ENCODE data around the gene LMCD1. TPM values are rescaled to one million over a fixed set of nuclear protein-coding genes. Genes with fewer than 3 reads are reported as not detected.

Gene LMCD1
- total RNA-seq, 2 experiments from 2014 or later = 2.1 to 2.2 TPM

DNA sequence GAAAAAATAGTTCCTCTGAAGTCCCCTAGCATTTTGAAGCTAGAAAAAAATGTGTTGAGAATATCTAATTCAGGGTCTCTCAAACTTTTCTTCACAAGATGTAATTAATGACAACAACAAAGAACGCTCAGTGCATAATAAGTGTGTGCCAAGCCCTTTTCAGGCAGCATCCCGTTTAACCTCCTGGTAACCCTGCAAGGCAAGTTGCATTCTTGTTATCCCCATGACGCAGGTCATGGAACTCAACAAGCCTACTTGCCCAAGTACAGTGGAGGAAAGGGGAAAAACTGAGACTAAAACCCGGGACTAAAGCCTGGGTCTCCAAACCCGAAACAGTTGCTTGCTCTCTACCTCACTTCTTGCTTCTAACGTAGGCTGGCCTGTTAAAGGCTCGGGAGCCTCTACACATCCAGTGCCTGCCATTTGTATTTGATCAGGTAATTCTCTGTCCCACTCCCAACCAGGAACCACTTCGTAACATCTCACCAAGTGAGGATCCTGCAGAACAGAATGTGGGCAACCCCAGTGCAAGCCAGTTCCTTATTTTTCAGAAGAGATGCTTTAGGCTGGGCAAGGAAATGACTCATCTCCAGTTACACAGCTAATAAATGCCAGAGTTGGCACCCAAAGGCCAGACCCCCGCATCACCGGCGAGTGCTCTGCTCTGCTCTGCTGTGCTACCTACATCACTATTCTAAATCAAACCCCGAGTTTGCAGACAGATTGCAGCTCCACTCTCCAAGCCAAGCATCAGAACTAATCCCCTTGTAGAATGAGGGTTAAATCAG, 28.3 kb downstream of the LMCD1 start:
- ChIA-PET POLR2A (no interaction called here), CTCF (no interaction called here)
- Mint-ChIP-seq H3K4me3 (no peak overlapping the region), H3K9me3 (no peaks in the 10 kb centered on the region), H3K27ac (no peak overlapping the region), H3K36me3 (ENCODE audit: low read depth) (no peaks in the 10 kb centered on the region), H3K27me3 (peaks cover 5% of the 10 kb centered on the region), H3K4me1 (ENCODE audit: low read depth) (no peaks in the 10 kb centered on the region)
- intact Hi-C loops (cut with micrococcal nuclease) = no loop called here
- DNase-seq (no peak), ATAC-seq (no peak)
- TF ChIP-seq, protein P1, sequence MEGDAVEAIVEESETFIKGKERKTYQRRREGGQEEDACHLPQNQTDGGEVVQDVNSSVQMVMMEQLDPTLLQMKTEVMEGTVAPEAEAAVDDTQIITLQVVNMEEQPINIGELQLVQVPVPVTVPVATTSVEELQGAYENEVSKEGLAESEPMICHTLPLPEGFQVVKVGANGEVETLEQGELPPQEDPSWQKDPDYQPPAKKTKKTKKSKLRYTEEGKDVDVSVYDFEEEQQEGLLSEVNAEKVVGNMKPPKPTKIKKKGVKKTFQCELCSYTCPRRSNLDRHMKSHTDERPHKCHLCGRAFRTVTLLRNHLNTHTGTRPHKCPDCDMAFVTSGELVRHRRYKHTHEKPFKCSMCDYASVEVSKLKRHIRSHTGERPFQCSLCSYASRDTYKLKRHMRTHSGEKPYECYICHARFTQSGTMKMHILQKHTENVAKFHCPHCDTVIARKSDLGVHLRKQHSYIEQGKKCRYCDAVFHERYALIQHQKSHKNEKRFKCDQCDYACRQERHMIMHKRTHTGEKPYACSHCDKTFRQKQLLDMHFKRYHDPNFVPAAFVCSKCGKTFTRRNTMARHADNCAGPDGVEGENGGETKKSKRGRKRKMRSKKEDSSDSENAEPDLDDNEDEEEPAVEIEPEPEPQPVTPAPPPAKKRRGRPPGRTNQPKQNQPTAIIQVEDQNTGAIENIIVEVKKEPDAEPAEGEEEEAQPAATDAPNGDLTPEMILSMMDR (IDR thresholded peaks at IDR 0.05) = no peak

DNA sequence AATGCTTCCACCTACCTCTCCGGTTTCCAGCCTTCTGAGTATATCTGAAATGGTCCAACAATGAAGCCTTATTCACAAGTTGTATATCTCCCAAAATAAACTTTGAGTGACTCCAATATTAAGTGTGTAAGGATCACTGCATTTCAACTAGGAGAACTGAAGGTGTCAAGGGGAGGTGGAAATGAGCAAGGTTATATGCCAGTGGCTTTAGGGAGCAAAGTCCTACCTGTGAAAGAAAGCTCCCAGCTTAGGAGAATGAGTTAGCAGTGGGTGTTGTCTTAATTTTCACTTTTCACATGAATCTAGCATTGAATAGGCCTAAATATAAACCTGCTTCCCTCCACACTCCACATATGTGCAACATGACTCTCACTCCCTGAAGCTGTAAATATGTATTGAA, 29.0 kb downstream of the LMCD1 start:
- intact Hi-C loops (cut with micrococcal nuclease) = no loop called here
- DNase-seq = no peak
- ChIA-PET POLR2A (no interaction called here), CTCF (no interaction called here)
- Mint-ChIP-seq H3K9me3 (no peaks in the 10 kb centered on the region), H3K36me3 (ENCODE audit: low read depth) (no peaks in the 10 kb centered on the region), H3K27me3 (peaks cover 5% of the 10 kb centered on the region), H3K4me1 (ENCODE audit: low read depth) (no peaks in the 10 kb centered on the region), H3K27ac (no peak overlapping the region), H3K4me3 (no peak overlapping the region)
- ATAC-seq = no peak
- TF ChIP-seq, protein P1 (IDR thresholded peaks at IDR 0.05) = no peak

DNA sequence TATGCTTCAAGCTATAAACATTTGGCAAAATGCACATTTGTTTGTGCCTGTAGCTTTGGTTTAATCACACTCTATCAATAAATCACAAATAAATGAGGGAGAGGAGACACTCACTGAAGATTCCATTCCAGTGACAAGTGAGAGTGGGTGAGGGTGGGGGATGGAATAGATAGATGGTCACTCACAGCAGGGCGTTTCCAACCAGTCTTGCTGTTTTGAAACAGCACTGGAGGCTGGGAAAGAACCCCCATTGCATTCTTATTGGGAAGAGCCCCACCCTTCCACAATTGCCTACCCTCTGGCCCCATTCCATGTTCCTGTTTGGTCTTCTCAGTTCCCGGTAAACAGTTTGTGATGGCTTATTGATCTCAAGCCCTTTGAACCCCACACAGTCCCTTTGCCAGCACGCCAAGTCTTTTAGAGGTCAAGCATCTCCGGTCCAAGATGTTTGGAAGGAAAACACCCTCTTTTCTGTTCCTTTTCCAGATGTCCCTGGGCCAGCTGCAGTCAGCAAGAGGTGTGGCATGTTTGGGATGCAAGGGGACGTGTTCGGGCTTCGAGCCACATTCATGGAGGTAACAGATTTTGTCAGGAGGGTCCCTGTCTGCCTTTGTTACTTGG, 30.7 kb downstream of the LMCD1 start:
- ATAC-seq (no peak), DNase-seq (no peak)
- Mint-ChIP-seq H3K27me3 (peaks cover 2% of the 10 kb centered on the region), H3K36me3 (ENCODE audit: low read depth) (no peaks in the 10 kb centered on the region), H3K4me3 (no peak overlapping the region), H3K27ac (no peak overlapping the region), H3K4me1 (ENCODE audit: low read depth) (no peaks in the 10 kb centered on the region), H3K9me3 (no peaks in the 10 kb centered on the region)
- ChIA-PET CTCF (no interaction called here), POLR2A (interaction anchor here (0.6 kb wide), 1 partner anchor 31 kb away, joined by 3 read pairs; the partner anchor contains the start of gene LMCD1)
- intact Hi-C loops (cut with micrococcal nuclease) = no loop called here
- TF ChIP-seq, protein P1 (IDR thresholded peaks at IDR 0.05) = no peak

GRCh38 chr3:8536096-8537056, 34.8 kb downstream of the LMCD1 start:
- ATAC-seq (no peak), DNase-seq (no peak)
- ChIA-PET CTCF (interaction anchor here (1.0 kb wide), 1 partner anchor 86 kb away, joined by 3 read pairs; no protein-coding TSS in a partner anchor), POLR2A (no interaction called here)
- intact Hi-C loops (cut with micrococcal nuclease) = no loop called here
- Mint-ChIP-seq H3K4me1 (ENCODE audit: low read depth) (no peaks in the 10 kb centered on the region), H3K27ac (no peak overlapping the region), H3K9me3 (no peaks in the 10 kb centered on the region), H3K4me3 (no peak overlapping the region), H3K27me3 (peaks cover 2% of the 10 kb centered on the region), H3K36me3 (ENCODE audit: low read depth) (no peaks in the 10 kb centered on the region)
- TF ChIP-seq, protein P1 (IDR thresholded peaks at IDR 0.05) = no peak
